Measurements from ENCODE around the gene ZDHHC9.

ZDHHC9 gene

DNA sequence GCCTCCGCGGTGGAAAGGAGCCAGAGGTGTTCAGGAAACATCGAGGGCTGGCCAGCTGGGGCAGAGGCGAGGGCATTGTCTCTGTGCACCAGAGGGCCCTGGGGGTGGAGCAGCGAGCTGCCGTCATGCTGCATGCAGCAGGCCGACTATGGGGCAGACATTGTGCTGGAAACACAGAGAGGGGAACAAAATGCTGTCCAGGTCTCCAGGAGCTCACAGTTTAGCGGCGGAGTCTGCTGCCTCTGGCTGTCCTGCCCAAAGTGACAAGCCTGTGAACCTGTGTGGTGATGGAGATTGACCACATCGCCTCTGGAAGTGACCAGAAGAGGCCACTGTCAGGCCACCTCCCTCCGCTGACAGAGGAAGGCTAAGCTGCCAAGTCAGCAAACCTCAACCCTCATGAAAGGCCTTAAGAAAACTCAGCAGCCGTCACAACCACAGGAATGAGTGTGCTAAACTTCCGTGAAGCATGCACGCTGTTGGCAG is 84.1 kb downstream of the ZDHHC9 start:
- no peaks in the 10 kb centered on the region for H3K9me3 Mint-ChIP-seq
- peaks cover 4% of the 10 kb centered on the region for H3K36me3 Mint-ChIP-seq (ENCODE audit: insufficient read depth)
- ATAC-seq (replicated peaks) (peak; percentile 77), DNase-seq (peak; percentile 37 to 41 (median 41))
- peak overlapping the region; percentile 81 to 91 for H3K27ac Mint-ChIP-seq
- H3K27me3 Mint-ChIP-seq = no peaks in the 10 kb centered on the region
- H3K4me1 Mint-ChIP-seq (ENCODE audit: low read depth in 2 of 2) = peaks cover 39 to 56% of the 10 kb centered on the region in 2 donors
- peak overlapping the region; percentile 67 to 71 for H3K4me3 Mint-ChIP-seq

DNA sequence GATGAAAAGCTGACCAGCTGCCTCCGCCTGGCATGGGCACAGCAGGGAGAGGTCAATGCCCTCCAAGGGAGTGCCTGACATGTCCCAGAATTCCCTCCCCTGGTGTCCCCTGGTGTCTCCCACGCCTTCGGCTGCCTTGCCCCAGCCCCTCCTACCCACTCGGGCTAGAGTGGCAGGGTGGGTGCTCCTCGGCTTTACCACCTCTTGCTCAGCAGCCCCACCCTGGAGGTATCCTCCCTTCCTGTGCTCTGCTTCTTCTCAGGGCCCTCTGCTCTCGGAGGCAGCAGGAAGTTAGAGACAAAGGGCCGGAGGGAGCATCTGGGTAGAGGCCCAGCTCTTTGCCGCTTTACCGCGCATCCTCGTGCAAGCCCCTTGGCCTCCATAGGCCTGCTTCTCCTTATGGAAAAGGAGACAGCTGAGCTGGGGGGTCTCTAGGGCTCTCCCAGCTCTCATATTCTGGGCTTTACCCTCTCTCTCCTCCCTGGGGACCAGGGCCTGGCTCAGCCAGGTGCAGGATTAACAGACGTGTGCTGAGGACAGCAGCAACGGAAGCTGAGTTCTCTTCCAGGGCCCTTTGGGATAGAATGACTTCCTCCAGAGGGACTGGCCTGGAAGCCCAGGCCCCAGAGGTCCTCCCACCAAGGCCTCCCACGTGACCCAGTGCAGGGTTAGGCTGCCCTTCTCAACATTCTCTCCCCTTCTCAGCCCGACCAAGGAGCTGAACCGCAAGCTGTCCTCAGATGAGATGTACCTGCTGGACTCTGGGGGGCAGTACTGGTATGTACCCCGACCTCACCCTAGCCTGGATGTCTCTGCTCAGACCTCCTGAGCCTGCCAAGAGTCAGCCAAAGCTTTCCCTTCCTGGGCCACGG is 87.7 kb downstream of the ZDHHC9 start:
- peak; percentile 40 for ATAC-seq (replicated peaks)

DNA sequence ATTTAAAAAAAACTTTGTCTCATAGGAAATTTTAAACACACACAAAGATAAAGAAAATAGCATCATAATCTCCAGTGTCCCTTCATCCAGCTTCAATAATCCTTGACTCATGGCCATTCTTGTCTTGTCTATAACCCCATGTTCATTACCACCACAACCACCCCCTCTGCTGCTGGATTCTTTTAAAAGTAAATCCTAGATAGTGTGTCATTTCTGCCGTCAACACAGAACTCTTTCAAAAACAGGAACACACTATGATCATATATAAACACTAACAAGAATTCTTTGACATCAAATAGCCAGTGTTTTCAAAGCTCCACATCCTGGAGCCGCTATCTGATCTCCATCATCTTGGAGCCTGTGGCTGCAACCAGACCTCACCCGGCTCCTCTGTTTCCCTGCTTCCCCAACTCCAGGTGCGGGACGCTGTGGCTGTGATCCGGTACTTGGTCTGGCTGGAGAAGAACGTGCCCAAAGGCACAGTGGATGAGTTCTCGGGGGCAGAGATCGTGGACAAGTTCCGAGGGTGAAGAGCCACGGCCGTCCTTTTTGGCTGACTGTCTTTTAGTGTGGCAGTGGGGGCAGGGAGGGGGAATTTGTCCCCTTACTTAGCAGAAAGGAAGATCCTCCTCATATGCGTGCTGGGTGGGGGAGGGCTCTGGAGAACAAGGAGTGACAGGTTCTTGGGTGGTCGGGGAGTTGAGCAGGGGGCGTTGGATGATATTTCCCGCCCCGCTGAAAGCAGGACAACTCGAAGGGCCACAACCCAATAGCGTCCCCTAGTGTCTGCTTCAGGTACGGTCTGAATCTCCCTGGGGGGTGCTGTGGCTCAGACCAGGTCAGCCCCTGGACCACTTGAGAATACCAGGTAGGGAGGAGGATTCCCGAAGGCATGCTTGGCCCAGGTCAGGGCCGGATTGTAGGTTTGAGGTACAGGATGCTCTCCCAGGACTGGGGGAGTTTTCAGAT is 89.3 kb downstream of the ZDHHC9 start:
- H3K36me3 Mint-ChIP-seq (ENCODE audit: insufficient read depth) = peaks cover 8% of the 10 kb centered on the region
- no peaks in the 10 kb centered on the region for H3K27me3 Mint-ChIP-seq
- H3K27ac Mint-ChIP-seq = peak overlapping the region; percentile 53 to 82
- DNase-seq (no peak), ATAC-seq (replicated peaks) (no peak)
- peaks cover 31 to 46% of the 10 kb centered on the region in 2 donors for H3K4me1 Mint-ChIP-seq (ENCODE audit: low read depth in 2 of 2)
- no peaks in the 10 kb centered on the region for H3K9me3 Mint-ChIP-seq
- H3K4me3 Mint-ChIP-seq = peak overlapping the region; percentile 52 to 58

More for the DNA sequence above, 87.7 kb downstream of the ZDHHC9 start:
- no peak for DNase-seq
- Mint-ChIP-seq H3K27ac (peak overlapping the region; percentile 81 to 87), H3K4me1 (ENCODE audit: low read depth in 2 of 2) (peaks cover 45 to 57% of the 10 kb centered on the region in 2 donors), H3K36me3 (ENCODE audit: insufficient read depth) (peaks cover 7% of the 10 kb centered on the region), H3K27me3 (no peaks in the 10 kb centered on the region), H3K4me3 (peak overlapping the region; percentile 78 to 86), H3K9me3 (no peaks in the 10 kb centered on the region)
